ENCODE results near the gene BICRA.

DNA sequence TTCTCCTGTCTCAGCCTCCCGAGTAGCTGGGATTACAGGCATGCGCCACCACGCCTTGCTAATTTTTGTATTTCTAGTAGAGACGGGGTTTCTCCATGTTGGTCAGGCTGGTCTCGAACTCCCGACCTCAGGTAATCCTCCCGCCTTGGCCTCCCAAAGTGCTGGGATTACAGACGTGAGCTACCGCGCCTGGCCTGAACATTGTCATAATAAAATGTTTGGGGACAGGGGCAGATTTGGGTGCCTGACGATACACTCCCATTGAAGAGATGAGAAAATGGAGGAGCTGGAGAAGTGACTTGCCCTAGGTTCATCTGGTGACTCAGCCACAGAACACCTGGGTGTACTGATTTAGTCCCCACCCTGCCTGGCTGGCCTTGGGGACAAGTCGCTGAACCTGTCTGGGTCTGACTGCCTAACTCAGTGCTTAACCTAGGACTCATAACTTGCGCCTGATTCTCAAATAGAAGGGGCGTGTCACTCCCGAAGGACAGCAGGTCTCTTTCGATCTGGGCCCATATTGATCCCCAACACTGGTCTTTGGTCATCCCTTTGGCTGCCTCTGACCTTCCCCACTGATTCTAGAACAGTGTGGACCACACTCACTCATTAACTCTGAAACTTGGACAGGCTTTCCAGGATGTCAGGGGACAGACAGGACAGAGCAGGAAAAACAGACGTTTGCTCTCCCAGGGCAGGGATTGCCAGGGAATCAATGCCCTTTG, 7.6 kb upstream of the BICRA start:
- no peak for TF ChIP-seq POLR2A (IDR thresholded peaks at IDR 0.05)
- TF ChIP-seq, protein P1, sequence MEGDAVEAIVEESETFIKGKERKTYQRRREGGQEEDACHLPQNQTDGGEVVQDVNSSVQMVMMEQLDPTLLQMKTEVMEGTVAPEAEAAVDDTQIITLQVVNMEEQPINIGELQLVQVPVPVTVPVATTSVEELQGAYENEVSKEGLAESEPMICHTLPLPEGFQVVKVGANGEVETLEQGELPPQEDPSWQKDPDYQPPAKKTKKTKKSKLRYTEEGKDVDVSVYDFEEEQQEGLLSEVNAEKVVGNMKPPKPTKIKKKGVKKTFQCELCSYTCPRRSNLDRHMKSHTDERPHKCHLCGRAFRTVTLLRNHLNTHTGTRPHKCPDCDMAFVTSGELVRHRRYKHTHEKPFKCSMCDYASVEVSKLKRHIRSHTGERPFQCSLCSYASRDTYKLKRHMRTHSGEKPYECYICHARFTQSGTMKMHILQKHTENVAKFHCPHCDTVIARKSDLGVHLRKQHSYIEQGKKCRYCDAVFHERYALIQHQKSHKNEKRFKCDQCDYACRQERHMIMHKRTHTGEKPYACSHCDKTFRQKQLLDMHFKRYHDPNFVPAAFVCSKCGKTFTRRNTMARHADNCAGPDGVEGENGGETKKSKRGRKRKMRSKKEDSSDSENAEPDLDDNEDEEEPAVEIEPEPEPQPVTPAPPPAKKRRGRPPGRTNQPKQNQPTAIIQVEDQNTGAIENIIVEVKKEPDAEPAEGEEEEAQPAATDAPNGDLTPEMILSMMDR (IDR thresholded peaks at IDR 0.05): no peak

All from adrenal gland (tissue), 5 donors.